Measurements from ENCODE around the gene P2RX6.
"Not testable (repeated sequence)": the region's sequence is repeated elsewhere in the genome, so short reads cannot be mapped to it uniquely, and the experiment has no call there.

P2RX6 gene

GRCh38 chr22:21055880-21056319, 40.9 kb downstream of the P2RX6 start:
- no peak for TF ChIP-seq CTCF (IDR thresholded peaks at IDR 0.05; ENCODE audit: low read depth, low read length)
- H3K4me3 ChIP-seq (ENCODE audit: low read depth, low read length), result no peak overlapping the region

GRCh38 chr22:21060363-21060762, 45.4 kb downstream of the P2RX6 start:
- not testable (repeated sequence) for H3K4me3 ChIP-seq (ENCODE audit: low read depth, low read length)

- H3K4me3 ChIP-seq (ENCODE audit: low read depth, low read length), result not testable (repeated sequence)
Observed at GRCh38 chr22:21061660-21062321, 46.8 kb downstream of the P2RX6 start.

GRCh38 chr22:21064425-21064824, 49.5 kb downstream of the P2RX6 start:
- H3K4me3 ChIP-seq (ENCODE audit: low read depth, low read length), result not testable (repeated sequence)

- TF ChIP-seq CTCF (IDR thresholded peaks at IDR 0.05; ENCODE audit: low read depth, low read length), result no peak
- no peak overlapping the region for H3K4me3 ChIP-seq (ENCODE audit: low read depth, low read length)
Observed at GRCh38 chr22:21064917-21065864, 50.2 kb downstream of the P2RX6 start.

- no peak overlapping the region for H3K4me3 ChIP-seq (ENCODE audit: low read depth, low read length)
- TF ChIP-seq CTCF (IDR thresholded peaks at IDR 0.05; ENCODE audit: low read depth, low read length), result no peak
Observed at GRCh38 chr22:21067075-21067900, 52.3 kb downstream of the P2RX6 start.

GRCh38 chr22:21067901-21068680, 53.1 kb downstream of the P2RX6 start:
- H3K4me3 ChIP-seq (ENCODE audit: low read depth, low read length), result no peak overlapping the region
- no peak for TF ChIP-seq CTCF (IDR thresholded peaks at IDR 0.05; ENCODE audit: low read depth, low read length)

GRCh38 chr22:21068681-21069276, 53.8 kb downstream of the P2RX6 start:
- H3K4me3 ChIP-seq (ENCODE audit: low read depth, low read length), result no peak overlapping the region
- TF ChIP-seq CTCF (IDR thresholded peaks at IDR 0.05; ENCODE audit: low read depth, low read length), result no peak

Data from WI38 (cell line).